Adrenal gland (tissue), 5 donors: ENCODE results near the gene TRIO.

ENCODE experiments used
- CTCF ChIP-seq, 6 experiments: fragments of 450-650 bp in 4 of 6; fragments of 200-600 bp in 2 of 6; sonication (generic) in 1 of 6; IDR thresholded peaks; 1 replicate in 5 of 6; 2 replicates in 1 of 6; pipeline versions ENCODE4 v1.5.1 to v1.8.0; 2016 to 2021; ENCODE audit warnings: antibody characterized with exemption in 6 of 6, mild to moderate bottlenecking in 2 of 6, moderate library complexity in 1 of 6
- POLR2A ChIP-seq, 2 donors: fragments of 450-650 bp; IDR thresholded peaks; one replicate each; pipeline ENCODE4 v1.6.1; 2017; ENCODE audit warnings: antibody characterized with exemption in 2 of 2, mild to moderate bottlenecking in 2 of 2, moderate library complexity in 1 of 2
- donor health status: DM: no; HTN: no; CAD: no.

GRCh38 chr5:14362491-14362890 lies 219.3 kb downstream of the TRIO start:
- TF ChIP-seq CTCF (IDR thresholded peaks at IDR 0.05) (no peak), POLR2A (IDR thresholded peaks at IDR 0.05) (no peak)
